GM10847 (cell line): Measurements from ENCODE around the gene CRELD2.

Source experiments
- POLR2A ChIP-seq: IDR thresholded peaks from 2 replicates; pipeline ENCODE4 v1.6.1; 2011; ENCODE audit not compliant: insufficient read length; ENCODE audit errors: extremely low read depth

CRELD2 gene

GRCh38 chr22:49930596-49931412 is 12.4 kb downstream of the CRELD2 start:
- TF ChIP-seq POLR2A: no peak

- TF ChIP-seq POLR2A: peak; percentile 3
Observed at GRCh38 chr22:49933236-49934159, 15.1 kb downstream of the CRELD2 start.

DNA sequence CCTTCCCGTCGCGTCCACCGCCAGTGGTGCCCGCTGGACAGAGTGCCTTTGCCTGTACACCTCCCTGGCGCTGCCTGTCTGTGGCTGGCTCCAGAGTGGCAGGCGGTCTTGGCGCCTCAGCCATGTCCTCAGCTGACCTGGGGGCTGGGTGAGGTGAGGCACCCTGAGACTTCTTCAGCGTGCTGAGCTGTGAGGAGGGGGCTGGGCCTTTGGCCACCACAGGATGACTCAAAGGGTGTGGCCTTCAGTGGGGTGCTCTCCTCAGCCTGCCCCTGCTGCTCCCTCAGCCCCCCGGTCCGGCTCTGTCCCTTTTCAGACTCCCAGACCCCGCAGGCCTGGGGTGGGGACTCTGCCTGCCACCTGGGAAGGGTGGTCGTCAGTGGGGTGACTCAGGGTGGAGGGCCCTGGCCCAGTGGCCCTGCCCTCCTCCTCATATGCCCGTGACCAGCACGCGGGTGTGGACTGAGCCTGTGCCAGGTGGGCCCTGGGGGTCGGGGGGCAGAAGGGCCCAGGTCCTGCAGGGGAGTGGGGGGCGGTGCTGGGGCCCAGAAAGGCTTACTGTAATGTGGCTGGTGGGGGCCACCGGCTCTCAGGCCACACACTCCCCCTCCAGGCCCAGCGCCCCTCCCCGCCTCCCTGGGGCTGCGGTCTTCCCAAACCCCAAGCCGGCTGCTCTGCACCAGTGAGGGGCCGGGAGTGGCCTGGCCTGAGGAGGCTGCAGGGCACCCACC is 15.9 kb downstream of the CRELD2 start:
- TF ChIP-seq POLR2A: no peak

DNA sequence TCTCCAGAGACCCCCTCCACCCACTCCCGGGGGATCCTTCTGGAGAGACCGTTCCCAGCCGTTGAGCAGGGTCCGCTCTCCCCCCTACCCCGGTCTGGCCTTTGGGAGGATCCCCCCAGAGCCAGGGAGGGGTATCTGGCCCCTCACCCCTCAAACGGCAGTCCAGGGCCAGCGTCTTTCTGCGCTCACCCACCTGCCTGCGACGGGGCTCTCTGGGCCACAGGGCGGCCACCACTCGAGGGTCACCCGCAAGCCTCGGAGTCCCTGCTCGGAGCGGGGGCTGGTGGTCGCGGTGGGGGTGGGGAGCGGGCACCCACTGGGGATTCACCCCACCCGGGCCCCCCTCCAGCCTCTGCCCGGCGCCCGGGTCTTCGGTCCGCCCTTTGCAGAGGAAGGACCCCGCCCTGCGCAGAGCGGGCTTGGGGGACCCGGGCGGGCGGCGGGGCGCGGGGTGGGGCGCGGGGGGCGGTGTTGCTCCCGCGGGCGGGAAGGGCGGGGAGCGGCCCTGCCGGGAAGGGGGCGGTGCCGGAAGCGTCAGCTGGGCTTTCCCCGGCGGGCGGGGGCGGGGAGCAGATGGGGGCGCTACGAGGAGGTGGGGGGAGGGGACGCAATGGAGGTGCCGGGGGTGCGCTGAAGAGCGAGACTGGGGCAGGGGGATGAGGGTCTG is 16.6 kb downstream of the CRELD2 start:
- TF ChIP-seq POLR2A: no peak

- TF ChIP-seq POLR2A: no peak
Observed at GRCh38 chr22:49935561-49935960, 17.1 kb downstream of the CRELD2 start.

GRCh38 chr22:49936018-49936972 is 17.9 kb downstream of the CRELD2 start:
- TF ChIP-seq POLR2A: peak; percentile 37

GRCh38 chr22:49936973-49937757 is 18.7 kb downstream of the CRELD2 start:
- TF ChIP-seq POLR2A: no peak

GRCh38 chr22:49937758-49938564 is 19.5 kb downstream of the CRELD2 start:
- no peak for TF ChIP-seq POLR2A

DNA sequence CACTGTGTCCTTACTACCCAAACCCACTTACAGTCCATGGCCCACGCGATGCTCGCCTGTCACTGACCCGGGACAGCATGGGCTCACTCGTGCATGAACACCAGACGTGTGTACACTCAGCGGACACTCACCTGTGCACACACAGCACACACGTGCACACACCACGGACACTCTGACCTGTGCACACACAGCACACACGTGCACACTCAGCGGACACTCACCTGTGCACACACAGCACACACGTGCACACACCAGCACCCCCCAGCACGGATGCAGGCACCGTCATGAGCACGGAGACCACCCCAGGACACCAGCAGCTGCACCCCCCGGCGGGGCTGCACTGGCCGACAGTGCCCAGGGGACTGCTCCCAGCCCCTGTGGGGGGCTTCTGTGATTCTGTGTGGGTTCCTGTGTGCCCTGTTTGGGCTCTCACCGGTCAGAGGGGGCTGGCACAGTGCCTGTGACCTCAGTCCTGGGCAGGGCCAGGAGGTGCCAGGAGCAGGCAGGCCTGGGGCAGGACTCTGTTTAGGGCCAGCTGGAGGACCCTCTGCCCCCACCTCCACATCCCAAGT is 20.2 kb downstream of the CRELD2 start:
- no peak for TF ChIP-seq POLR2A

DNA sequence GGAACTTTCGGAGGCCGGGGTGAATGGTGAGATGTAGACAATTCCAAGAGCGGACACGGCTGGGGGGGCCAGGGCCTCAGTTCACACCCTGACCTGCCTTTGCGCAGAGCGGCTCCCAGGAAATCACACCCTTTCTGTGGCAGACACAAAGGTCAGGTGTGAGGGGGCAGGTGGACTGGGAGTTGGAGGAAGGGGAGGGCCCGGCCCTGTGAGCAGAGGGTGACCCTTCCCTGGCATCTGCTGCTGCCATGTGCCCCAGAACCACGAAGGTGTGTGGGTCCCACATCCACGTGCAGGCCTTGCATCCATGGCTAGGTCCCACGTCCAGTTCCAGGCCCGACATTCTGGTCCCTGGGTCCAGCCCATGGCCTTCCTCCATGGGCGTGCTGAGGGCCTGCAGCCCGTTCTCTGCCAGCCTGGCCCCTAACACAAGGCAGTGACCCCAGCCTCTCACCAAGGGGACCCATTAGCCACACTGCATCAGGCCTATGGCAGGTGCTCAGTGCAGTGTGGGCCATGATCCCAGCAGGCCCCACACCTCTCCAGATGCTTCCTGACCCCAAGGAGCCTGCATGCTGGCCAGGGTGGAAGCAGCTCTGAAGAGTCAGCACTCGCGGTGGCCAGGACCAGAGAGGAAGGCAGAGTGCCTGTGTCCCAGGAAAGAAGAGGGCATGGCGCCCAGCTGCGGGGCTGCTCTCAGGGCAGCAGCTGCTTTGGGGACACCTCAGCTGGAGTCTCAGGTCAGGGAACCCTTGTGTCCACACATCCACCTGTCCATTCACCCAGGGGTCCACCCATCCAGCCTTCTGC is 23.3 kb downstream of the CRELD2 start:
- TF ChIP-seq POLR2A: no peak
